Mucosa of stomach (tissue), 1 donor: Measurements from ENCODE around the gene C17orf67.
"Not testable (repeated sequence)": the region's sequence is repeated elsewhere in the genome, so short reads cannot be mapped to it uniquely, and the experiment has no call there.

Source experiments
- H3K27me3 ChIP-seq: one replicate; pipeline ENCODE4 v1.7.0; 2013; ENCODE audit warnings: mild to moderate bottlenecking, low read length; ENCODE audit not compliant: control insufficient read depth, insufficient read depth
- H3K36me3 ChIP-seq: one replicate; pipeline ENCODE4 v1.7.0; 2013; ENCODE audit warnings: low read length; ENCODE audit not compliant: control insufficient read depth, insufficient read depth
- H3K4me1 ChIP-seq: one replicate; pipeline ENCODE4 v1.7.0; 2013; ENCODE audit warnings: mild to moderate bottlenecking, low read length; ENCODE audit not compliant: control insufficient read depth, insufficient read depth
- H3K4me3 ChIP-seq: one replicate; pipeline ENCODE4 v1.7.0; 2013; ENCODE audit warnings: low read length
- H3K9ac ChIP-seq: one replicate; pipeline ENCODE4 v1.7.0; 2013; ENCODE audit warnings: mild to moderate bottlenecking, low read length, moderate library complexity
- H3K9me3 ChIP-seq: one replicate; pipeline ENCODE4 v1.7.0; 2013; ENCODE audit warnings: mild to moderate bottlenecking, low read length, moderate library complexity; ENCODE audit not compliant: control insufficient read depth
- donor health status: Pancreatic carcinoma.

Gene C17orf67

DNA sequence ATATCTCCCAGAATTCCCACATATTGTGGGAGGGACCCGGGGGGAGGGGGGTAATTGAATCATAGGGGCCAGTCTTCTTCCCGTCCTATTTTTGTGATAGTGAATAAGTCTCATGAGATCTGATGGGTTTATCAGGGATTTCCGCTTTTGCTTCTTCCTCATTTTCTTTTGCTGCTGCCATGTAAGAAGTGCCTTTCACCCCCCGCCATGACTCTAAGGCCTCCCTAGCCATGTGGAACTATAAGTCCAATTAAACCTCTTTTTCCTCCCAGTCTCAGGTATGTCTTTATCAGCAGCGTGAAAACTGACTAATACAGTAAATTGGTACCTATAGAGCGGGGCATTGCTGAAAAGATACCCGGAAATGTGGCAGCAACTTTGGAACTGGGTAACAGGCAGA is 76.1 kb downstream of the C17orf67 start:
- not testable (repeated sequence) for H3K4me3 ChIP-seq, H3K9me3 ChIP-seq, H3K36me3 ChIP-seq, H3K9ac ChIP-seq, H3K4me1 ChIP-seq
- H3K27me3 ChIP-seq: peaks cover 11% of the 10 kb centered on the region

DNA sequence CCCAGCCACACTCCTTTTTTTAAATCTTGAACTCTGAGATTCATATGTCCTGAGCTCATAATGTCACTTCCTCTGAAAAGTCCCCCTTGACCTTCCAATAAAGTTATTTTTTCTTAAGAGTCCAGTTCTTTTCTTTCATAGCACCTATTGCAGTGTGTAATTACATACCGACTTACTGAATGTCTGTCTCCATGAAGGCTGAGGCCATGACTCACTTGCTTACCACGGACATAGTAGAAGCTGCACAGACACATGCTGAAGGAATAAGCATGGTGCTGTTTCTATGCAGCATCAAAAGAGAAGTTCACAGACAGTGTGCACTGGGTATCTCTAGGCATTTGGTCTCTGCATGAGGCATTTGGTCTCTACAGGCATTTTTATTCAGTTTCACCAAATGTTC is 77.2 kb downstream of the C17orf67 start:
- Histone ChIP-seq H3K27me3 (peaks cover 14% of the 10 kb centered on the region), H3K4me1 (no peaks in the 10 kb centered on the region), H3K36me3 (no peaks in the 10 kb centered on the region), H3K4me3 (no peak overlapping the region), H3K9me3 (no peaks in the 10 kb centered on the region), H3K9ac (no peak overlapping the region)

DNA sequence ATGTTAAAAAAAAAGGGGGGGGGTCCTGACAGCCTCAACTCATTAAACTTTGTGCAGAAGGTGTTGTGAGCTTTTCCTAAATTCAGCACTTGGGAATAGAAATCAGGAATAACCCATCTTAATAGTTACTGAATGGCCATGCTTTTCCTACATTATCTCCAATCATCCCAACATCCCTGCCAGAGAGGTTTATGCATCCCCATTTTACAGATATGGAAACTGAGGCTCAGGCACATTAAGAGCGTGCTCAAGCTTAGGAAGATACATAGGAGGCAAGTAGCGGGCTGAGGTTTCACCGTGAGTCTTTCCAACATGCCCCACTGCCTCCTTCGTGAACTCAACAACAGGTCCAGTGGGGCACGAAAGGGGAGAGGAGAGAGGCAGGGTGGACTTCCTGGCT is 78.4 kb downstream of the C17orf67 start:
- no peaks in the 10 kb centered on the region for H3K4me1 ChIP-seq
- no peaks in the 10 kb centered on the region for H3K9me3 ChIP-seq
- no peak overlapping the region for H3K9ac ChIP-seq
- H3K27me3 ChIP-seq: peaks cover 11% of the 10 kb centered on the region
- no peaks in the 10 kb centered on the region for H3K36me3 ChIP-seq
- H3K4me3 ChIP-seq: no peak overlapping the region

DNA sequence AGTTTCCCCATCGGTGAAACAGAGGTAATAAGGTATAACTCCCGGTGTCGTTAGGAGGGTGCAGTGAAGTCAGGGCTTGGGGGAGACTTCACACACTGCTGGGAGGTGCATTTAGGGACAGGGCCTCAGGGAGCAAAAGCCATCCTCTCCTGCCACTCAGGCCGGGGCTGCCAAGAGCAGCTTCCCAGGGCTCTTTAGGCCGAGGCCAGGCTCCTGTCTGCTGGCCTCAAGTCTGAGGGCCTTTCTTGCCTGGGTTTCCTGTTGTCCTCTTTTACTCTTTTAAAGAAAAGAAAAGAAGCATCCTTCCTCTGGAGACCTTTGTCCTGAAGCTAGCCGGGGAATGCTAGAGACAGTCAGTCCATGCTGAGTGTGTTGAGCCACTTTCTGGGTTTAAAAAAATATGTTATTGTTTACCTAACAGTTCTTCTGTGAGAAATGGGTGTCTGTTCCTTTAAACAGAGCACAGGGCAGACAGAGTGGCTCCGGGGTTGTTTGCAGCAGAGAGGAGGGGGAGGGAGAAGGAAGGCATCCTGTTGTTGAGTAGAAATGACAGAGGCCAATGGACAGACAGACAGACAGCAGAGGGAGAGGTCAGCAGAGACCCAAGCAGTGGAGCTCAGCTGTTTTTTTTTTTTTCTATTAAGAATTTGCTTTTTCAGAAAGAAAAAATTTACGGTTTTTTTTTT is 79.1 kb downstream of the C17orf67 start:
- H3K36me3 ChIP-seq: no peaks in the 10 kb centered on the region
- no peak overlapping the region for H3K9ac ChIP-seq
- no peak overlapping the region for H3K4me3 ChIP-seq
- no peaks in the 10 kb centered on the region for H3K9me3 ChIP-seq
- peaks cover 10% of the 10 kb centered on the region for H3K27me3 ChIP-seq
- no peaks in the 10 kb centered on the region for H3K4me1 ChIP-seq

DNA sequence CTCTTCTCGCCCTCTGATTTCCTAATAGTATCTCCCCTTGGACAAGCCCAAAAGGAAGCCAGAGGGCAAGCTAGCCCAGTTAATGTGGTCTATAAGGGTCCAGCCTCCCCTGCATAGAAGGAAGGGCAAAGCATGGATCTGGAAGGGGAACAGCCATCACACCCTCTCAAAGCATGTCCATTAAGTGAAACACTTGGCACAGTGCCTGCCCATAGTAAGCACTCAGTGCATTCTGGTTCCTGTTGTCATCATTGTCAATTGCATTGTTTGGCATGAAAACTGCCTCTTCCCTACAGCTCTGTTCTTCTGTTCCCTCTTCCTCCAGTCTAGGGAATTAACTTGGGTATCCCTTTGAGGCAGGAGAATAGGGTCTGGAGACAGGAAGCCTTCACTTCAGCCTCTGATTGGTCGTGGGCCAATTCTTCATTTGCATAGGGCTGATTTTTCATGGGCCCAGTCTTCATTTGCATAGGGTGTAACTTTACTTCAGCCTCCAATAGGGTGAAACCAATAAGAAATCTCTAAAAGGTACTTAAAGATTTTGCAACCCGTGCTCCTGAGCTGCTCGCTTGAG is 81.4 kb downstream of the C17orf67 start:
- H3K27me3 ChIP-seq: peaks cover 13% of the 10 kb centered on the region
- H3K36me3 ChIP-seq: no peaks in the 10 kb centered on the region
- no peaks in the 10 kb centered on the region for H3K9me3 ChIP-seq
- no peaks in the 10 kb centered on the region for H3K4me1 ChIP-seq
- H3K4me3 ChIP-seq: no peak overlapping the region
- H3K9ac ChIP-seq: no peak overlapping the region

DNA sequence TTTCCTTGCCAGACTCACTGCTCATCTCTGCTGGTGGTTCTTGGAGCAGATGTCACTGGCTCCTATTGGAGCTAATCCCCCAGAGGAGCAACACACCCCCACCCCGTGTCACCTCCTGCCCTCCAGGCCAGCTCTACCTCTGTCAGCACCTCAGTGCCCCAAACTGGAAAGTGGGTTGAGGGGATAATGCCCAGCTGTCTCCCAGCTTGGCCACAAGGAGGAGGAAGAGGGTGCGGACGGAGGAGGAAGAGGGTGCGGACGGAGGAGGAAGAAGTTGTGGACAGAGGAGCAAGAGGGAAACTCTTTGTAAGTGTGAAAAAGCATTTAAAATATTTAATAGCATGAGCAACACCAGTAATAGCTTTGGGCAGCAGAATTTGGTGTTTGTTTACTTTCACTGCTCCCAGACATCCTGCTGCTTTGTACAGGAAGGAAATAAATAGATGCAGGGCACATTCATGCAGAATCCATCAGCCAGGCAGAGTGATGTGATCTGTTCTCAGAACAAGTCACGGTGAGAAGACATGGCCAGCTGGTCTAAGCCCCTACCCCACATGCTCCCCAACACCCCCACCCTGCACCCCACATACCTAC is 82.5 kb downstream of the C17orf67 start:
- Histone ChIP-seq H3K9ac (no peak overlapping the region), H3K4me3 (no peak overlapping the region), H3K36me3 (no peaks in the 10 kb centered on the region), H3K4me1 (no peaks in the 10 kb centered on the region), H3K27me3 (peaks cover 13% of the 10 kb centered on the region), H3K9me3 (no peaks in the 10 kb centered on the region)

DNA sequence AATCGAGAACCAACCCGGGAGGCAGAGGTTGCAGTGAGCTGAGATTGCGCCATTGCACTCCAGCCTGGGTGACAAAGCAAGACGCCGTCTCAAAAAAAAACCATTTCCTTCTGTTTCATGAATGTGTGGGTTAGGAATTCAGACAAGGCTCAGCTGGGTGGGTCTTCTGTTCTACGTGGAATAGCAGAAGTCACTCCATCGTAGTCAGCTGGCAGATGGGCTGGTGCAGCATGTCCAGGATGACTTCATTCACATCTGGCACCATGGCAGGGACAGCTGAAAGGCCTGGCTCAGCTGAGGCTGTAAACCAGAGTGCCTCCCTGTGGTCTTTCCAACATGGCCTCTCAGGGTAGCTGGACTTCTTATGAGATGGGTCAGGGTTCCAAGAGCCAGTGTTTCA is 89.0 kb downstream of the C17orf67 start:
- Histone ChIP-seq H3K27me3 (peaks cover 3% of the 10 kb centered on the region), H3K9ac (no peak overlapping the region), H3K4me1 (no peaks in the 10 kb centered on the region)

DNA sequence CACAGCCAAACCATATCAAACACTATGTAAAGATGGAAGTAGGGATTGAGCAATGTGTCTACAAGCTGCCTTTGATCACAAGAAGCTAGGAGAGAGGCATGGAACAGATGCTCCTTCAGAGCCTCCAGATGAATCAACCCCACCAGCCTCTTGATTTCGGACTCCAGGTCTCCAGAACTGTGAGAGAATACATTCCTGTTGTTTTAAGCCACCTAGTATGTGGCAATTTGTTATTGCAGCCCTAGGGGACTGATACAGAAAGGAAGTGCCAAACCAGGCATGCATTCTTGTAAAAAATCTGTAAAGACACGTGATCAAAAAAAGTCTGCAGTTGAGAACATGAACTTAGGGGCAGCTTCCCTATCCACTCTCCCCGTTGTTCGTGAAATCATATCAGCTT is 91.1 kb downstream of the C17orf67 start:
- H3K36me3 ChIP-seq: no peaks in the 10 kb centered on the region
- no peaks in the 10 kb centered on the region for H3K27me3 ChIP-seq
- no peaks in the 10 kb centered on the region for H3K9me3 ChIP-seq
- H3K4me3 ChIP-seq: no peak overlapping the region
- H3K9ac ChIP-seq: no peak overlapping the region
- no peaks in the 10 kb centered on the region for H3K4me1 ChIP-seq

More for the DNA sequence above, 89.0 kb downstream of the C17orf67 start:
- Histone ChIP-seq H3K4me3 (no peak overlapping the region), H3K36me3 (no peaks in the 10 kb centered on the region), H3K9me3 (no peaks in the 10 kb centered on the region)
